H54 (cell line): Measurements from ENCODE around the gene PSMB7.

ENCODE experiments used
- DNase-seq: peaks from one replicate; pipeline ENCODE4 v3.0.0; 2011; ENCODE audit warnings: low spot score, mixed read lengths; ENCODE audit not compliant: insufficient read length
- FAIRE-seq: peaks from 3 replicates; lab custom pipeline; 2011; peaks lifted over from hg19 to GRCh38; lab: Jason Lieb, UNC
- POLR2A ChIP-seq: IDR thresholded peaks from 2 replicates; pipeline ENCODE4 v1.6.1; 2011; ENCODE audit warnings: low read depth, mild to moderate bottlenecking, low read length

PSMB7 gene

DNA sequence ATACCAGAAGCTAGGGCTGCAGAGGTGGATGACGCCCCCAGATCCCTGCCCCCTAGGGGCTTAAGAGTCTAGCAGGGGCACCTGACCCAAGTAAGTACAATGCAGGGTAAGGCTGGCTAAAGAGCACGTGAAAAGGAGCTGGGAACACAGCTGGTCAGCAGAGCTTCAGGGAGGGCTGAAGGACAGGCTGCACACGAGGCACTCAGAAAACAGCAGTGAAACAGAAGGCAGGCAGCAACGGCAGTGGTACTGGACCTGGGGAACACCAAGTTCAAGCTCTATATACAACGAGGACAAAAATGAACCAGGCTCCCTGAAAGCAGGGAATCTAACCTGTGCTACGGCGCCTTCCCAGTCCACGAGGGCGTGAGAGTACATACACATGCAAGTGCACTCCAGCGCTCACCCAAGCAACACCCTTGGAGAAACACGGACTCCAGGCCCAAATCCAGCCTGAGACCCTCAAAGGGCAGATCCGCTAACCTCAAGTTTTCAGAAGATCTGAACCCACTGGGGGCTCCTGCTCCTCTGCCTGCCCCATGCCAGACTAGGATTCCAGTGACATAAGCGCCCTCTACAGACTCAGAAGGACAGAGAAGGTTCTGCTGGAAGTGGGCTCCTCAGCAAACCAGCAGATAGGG, 57.4 kb downstream of the PSMB7 start:
- FAIRE-seq (no peak), DNase-seq (no peak)
- TF ChIP-seq POLR2A, result no peak

- FAIRE-seq (no peak), DNase-seq (no peak)
- TF ChIP-seq POLR2A, result no peak
These were observed 58.4 kb downstream of the PSMB7 start for GRCh38 chr9:124356745-124357390.

- FAIRE-seq (no peak), DNase-seq (no peak)
- TF ChIP-seq POLR2A, result no peak
These were observed 59.1 kb downstream of the PSMB7 start for GRCh38 chr9:124355941-124356744.

DNA sequence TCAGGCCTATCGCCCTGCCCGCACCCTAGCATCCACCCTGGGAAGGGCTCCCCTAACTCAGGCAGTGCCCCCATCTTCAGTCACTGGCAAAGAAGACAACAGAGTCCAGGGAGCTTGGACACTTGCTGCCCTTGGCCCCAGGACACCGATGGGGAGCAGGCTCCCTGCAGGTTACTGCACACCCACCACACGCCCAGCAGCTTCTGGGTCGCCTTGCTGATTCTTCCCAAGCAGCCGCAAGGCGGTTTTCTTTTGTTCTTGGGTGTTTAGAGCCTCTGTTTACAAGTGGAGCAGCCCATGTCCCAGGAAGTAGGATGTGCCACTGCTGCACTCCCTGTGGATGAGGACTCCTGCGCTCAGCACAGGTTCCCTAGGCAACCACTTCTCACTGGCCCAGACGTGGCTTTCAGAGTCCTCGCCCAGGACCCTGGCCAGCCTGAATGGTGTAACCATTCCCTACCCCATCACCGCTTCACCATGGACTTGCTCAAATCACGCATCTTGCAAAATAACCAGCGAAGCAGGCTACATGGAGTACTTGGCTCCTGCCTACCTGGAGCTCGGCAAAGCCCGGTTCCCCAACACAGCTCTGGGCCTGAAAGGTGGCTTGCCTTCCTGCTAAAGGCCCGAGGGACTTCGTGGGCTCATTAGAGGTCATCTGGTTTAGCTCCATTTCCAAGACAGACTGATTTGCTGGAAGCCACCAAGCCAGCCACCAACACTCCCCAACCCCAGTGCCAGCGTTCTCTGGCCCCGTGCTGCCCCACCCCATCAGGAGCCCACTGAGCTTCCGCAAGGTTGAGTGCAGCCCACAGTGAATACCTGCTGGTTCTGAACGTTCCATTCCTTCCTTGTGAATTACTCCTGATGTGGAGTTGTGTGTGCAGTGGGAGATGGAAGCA, 60.0 kb downstream of the PSMB7 start:
- FAIRE-seq (no peak), DNase-seq (no peak)
- no peak for TF ChIP-seq POLR2A

- FAIRE-seq, result no peak
- TF ChIP-seq POLR2A, result no peak
- no peak for DNase-seq
These were observed 60.8 kb downstream of the PSMB7 start for GRCh38 chr9:124354346-124355038.

- no peak for TF ChIP-seq POLR2A
- FAIRE-seq (no peak), DNase-seq (no peak)
These were observed 61.4 kb downstream of the PSMB7 start for GRCh38 chr9:124353811-124354274.

GRCh38 chr9:124353166-124353768, 62.0 kb downstream of the PSMB7 start:
- TF ChIP-seq POLR2A, result no peak
- FAIRE-seq (no peak), DNase-seq (no peak)

DNA sequence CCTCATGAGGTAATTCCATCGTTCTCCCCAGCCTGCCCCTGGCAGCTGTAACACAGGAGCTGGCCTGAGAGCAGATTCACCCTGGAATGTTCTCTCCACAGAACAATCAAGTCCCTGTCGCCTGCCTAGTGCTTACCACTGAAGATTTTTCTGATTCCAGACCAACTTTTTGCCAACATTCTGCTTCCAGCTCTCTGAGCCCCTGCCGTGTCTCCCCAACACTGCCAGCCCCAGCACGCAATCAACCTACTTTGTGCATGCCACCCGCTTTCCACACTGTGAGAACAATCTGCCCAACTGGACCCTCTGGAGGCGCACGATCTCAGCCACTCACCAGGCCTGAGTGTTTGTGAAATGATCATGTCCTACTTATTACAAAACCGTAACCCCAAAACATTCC, 62.6 kb downstream of the PSMB7 start:
- no peak for TF ChIP-seq POLR2A
- DNase-seq, result no peak
- no peak for FAIRE-seq

- no peak for TF ChIP-seq POLR2A
- no peak for DNase-seq
- FAIRE-seq, result no peak
These were observed 63.4 kb downstream of the PSMB7 start for GRCh38 chr9:124351672-124352468.

DNA sequence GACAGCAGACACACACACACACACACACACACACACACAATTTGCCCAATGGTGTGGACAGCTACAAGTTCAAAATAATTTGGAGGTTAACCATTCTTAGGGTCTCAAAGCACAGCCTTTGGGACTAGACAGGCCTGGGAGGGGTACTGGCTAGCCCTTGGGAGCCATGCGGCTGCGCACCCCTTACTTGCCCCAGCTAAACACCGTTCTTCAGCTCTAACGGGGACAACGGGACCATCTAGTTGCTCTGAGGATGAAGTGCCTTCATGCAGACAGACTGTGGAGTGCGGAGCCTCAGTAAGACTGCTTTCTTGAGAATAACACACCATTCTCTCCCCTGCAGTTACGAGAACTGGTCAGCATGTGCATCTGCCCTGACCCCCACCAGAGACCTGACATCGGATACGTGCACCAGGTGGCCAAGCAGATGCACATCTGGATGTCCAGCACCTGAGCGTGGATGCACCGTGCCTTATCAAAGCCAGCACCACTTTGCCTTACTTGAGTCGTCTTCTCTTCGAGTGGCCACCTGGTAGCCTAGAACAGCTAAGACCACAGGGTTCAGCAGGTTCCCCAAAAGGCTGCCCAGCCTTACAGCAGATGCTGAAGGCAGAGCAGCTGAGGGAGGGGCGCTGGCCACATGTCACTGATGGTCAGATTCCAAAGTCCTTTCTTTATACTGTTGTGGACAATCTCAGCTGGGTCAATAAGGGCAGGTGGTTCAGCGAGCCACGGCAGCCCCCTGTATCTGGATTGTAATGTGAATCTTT, 64.6 kb downstream of the PSMB7 start:
- no peak for TF ChIP-seq POLR2A
- DNase-seq (no peak), FAIRE-seq (no peak)
